Activated CD8-positive, alpha-beta T cell treated with anti-CD3 and anti-CD28 coated beads for 36 hours (primary cell): ENCODE measurements around the gene LMF2. TPM values are rescaled to one million over a fixed set of nuclear protein-coding genes. Genes with fewer than 3 reads are reported as not detected.

ENCODE experiments used
- ATAC-seq: fragments of 200-7000 bp; cut with Tn5 transposase; one replicate; pipeline ENCODE4 v1.10.0; 2021; ENCODE audit warnings: mild to moderate bottlenecking, moderate library complexity
- CTCF ChIA-PET: fragments of 350-600 bp; sonication (Branson Sonifier 250); formaldehyde crosslinking; loops from one replicate; lab custom pipeline; 2021; ENCODE audit warnings: antibody characterized with exemption; lab: Charles Lee
- POLR2A ChIA-PET: fragments of 350-600 bp; sonication (Branson Sonifier 250); formaldehyde crosslinking; loops from one replicate; lab custom pipeline; 2021; ENCODE audit warnings: antibody characterized with exemption; lab: Charles Lee
- DNase-seq: peaks from one replicate; pipeline ENCODE4 v3.0.0-alpha.2; 2020
- H3K27ac Mint-ChIP-seq: one replicate; pipeline ENCODE4 v1.8.0; 2021; ENCODE audit warnings: mild to moderate bottlenecking, mixed read lengths
- H3K27me3 Mint-ChIP-seq: one replicate; pipeline ENCODE4 v1.8.0; 2021; ENCODE audit warnings: mixed read lengths
- H3K36me3 Mint-ChIP-seq: one replicate; pipeline ENCODE4 v1.8.0; 2021; ENCODE audit warnings: low read depth, mixed read lengths
- H3K4me1 Mint-ChIP-seq: one replicate; pipeline ENCODE4 v1.8.0; 2021; ENCODE audit warnings: low read depth, mixed read lengths
- H3K4me3 Mint-ChIP-seq: one replicate; pipeline ENCODE4 v1.8.0; 2021; ENCODE audit warnings: mild to moderate bottlenecking, moderate library complexity, mixed read lengths
- H3K9me3 Mint-ChIP-seq: one replicate; pipeline ENCODE4 v1.8.0; 2021; ENCODE audit warnings: mixed read lengths
- intact Hi-C: fragments of 100-400 bp; cut with micrococcal nuclease; formaldehyde crosslinking; loops from one replicate; pipeline ENCODE4 v1.10.0; 2022
- total RNA-seq, 2 experiments: library from RNA; stranded (reverse); gene quantifications; one replicate each; pipeline ENCODE4 v1.2.3, GENCODE V29; 2021
- TF ChIP-seq, protein P1 (sequence below): fragments of 200-600 bp; IDR thresholded peaks from one replicate; pipeline ENCODE4 v1.8.0; 2022; ENCODE audit warnings: antibody characterized with exemption, mild to moderate bottlenecking

LMF2 gene
- total RNA-seq, 2 experiments from 2014 or later, result 48.0 to 48.8 TPM

DNA sequence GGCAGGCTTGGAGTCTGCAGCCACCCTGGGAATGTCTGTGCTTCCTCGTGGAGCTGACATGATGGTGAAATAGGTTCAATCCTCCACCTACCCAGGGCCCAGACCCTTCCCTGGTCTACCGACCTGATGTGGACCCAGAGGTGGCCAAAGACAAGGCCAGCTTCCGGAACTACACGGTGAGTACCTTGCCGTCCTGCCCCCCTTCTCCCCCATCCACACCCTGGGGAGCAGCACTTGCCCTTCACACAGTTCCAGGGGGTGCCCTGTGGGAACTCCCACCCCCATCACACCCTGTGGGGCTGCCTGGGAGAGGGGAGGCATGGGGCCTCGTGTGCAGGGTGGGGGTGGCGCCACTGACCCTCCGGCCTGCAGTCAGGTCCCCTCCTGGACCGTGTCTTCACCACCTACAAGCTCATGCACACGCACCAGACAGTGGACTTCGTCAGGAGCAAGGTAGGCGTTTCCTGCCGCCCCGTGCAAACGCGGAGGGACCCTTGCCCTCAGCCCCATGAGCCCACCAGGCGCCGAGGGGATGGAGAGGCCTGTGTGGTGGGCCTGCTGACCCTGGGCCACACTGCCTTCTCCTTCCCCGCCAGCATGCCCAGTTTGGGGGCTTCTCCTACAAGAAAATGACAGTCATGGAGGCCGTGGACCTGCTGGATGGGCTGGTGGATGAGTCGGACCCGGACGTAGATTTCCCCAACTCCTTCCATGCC lies 20.1 kb downstream of the LMF2 start:
- peaks cover 7% of the 10 kb centered on the region for H3K4me1 Mint-ChIP-seq
- H3K27me3 Mint-ChIP-seq, result no peaks in the 10 kb centered on the region
- ATAC-seq (no peak), DNase-seq (no peak)
- H3K27ac Mint-ChIP-seq, result no peak overlapping the region
- ChIA-PET CTCF (interaction anchor here (0.7 to 1.2 kb wide), 3 partner anchors 10 to 39 kb away, joined by 3 read pairs; no protein-coding TSS in a partner anchor), POLR2A (interaction anchor here (1.5 kb wide), 1 partner anchor 13 kb away, joined by 5 read pairs; no protein-coding TSS in a partner anchor)
- H3K9me3 Mint-ChIP-seq, result no peaks in the 10 kb centered on the region
- intact Hi-C loops, result no loop called here
- no peaks in the 10 kb centered on the region for H3K36me3 Mint-ChIP-seq
- TF ChIP-seq, protein P1, sequence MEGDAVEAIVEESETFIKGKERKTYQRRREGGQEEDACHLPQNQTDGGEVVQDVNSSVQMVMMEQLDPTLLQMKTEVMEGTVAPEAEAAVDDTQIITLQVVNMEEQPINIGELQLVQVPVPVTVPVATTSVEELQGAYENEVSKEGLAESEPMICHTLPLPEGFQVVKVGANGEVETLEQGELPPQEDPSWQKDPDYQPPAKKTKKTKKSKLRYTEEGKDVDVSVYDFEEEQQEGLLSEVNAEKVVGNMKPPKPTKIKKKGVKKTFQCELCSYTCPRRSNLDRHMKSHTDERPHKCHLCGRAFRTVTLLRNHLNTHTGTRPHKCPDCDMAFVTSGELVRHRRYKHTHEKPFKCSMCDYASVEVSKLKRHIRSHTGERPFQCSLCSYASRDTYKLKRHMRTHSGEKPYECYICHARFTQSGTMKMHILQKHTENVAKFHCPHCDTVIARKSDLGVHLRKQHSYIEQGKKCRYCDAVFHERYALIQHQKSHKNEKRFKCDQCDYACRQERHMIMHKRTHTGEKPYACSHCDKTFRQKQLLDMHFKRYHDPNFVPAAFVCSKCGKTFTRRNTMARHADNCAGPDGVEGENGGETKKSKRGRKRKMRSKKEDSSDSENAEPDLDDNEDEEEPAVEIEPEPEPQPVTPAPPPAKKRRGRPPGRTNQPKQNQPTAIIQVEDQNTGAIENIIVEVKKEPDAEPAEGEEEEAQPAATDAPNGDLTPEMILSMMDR, result no peak
- H3K4me3 Mint-ChIP-seq, result no peak overlapping the region

DNA sequence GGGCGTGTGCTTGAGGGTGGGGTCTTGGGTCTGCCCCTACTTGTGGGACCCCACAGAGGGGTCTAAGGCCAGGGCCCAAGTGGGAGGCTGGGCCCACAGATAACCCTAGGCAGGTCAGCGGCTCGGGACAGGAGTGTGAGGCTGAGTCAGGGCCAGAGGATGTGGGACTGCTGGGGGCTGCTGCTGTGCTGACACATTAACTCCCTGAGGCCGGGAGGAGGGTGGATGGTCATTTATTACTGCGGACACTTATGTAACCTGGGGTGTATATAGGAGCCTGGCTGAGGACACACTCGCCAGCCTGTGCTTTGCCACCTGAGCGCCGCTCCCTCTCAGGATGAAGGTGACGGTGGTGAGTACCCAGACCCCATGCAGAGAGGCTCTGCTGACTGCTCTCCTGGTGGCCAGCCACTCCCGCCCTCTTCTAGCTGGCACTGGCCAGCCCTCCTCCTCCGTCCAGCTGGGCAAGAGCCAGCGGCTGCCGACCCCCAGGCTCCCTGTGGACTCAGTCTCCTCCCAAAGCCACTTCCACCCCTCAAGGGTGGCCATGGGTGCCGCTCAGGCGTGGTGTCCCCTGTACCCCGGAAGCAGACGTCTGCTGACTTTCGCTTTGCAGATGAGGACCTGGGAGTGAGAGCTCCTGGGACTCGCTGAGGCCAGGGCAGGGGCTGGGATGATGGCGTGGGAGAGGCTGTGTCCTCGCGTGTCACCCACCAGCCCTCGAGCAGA lies 20.8 kb downstream of the LMF2 start, which contains the start of gene MIOX:
Gene MIOX, plus strand, starts transcription at position 299 of the 729 bp plus-strand sequence. Its CDS starts 39 bp downstream, at position 338.
- DNase-seq, result no peak
- no peaks in the 10 kb centered on the region for H3K27me3 Mint-ChIP-seq
- no peak within 1 kb of the TSS for H3K4me3 Mint-ChIP-seq
- intact Hi-C loops, result no loop called here
- TF ChIP-seq, protein P1, result no peak
- no peaks in the 10 kb centered on the region for H3K9me3 Mint-ChIP-seq
- POLR2A ChIA-PET, result interaction anchor here (0.6 to 1.5 kb wide), 2 partner anchors 9 to 14 kb away, joined by 3 to 5 read pairs; no protein-coding TSS in a partner anchor
- peaks cover 7% of the 10 kb centered on the region for H3K4me1 Mint-ChIP-seq
- no peak for ATAC-seq
- H3K27ac Mint-ChIP-seq, result no peak within 1 kb of the TSS
- CTCF ChIA-PET, result interaction anchor here (0.7 to 1.2 kb wide), 4 partner anchors 10 to 39 kb away, joined by 3 read pairs; no protein-coding TSS in a partner anchor
- no peaks in the 10 kb centered on the region for H3K36me3 Mint-ChIP-seq

DNA sequence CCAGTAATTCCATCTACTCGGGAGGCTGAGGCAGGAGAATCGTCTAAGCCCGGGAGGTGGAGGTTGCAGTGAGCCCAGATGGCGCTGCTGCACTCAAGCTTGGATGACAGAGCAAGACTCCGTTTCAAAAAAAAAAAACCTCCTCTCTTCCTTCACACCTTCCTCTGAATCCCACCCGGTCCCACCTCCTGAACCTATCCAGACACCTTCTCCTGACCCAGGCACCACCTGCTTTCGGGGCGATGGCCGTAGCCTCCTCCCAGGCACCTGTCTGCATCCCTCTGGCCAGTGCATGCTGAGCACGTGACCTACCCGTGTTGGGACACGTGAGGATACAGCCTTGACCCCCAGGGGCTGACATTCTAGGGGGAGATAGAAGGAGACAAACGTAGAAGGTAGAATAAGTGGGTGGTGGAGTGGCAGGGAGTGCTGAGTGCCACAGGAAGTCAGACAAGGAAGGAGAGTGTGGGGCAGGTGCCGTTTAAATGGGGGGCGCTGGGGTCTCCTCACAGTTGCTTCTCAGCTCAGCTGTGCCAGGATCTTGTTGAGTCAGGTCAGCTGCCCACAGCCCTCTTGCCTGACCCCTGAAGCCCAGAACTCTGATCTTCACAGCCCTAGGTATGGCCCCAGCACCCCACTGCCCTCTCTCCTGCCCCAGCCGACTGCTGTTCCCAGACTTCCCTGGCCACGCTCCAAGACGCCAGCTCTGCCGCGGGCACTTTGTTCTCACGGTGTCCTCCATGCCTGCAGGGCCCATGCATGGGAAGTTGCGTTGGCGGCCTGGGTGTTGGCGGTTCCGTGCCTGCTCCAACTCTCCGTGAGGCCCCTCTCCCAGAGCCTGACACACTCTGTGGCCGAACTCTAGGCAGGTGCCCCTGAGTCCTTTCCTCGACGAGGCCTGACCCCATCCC lies 22.0 kb downstream of the LMF2 start:
- CTCF ChIA-PET, result interaction anchor here (0.6 kb wide), 1 partner anchor 12 kb away, joined by 4 read pairs; no protein-coding TSS in a partner anchor
- TF ChIP-seq, protein P1, result no peak
- no peak overlapping the region for H3K4me3 Mint-ChIP-seq
- no peak overlapping the region for H3K27ac Mint-ChIP-seq
- POLR2A ChIA-PET, result interaction anchor here (1.1 to 3.3 kb wide), 3 partner anchors 12 to 59 kb away, joined by 3 to 11 read pairs (median 4); no protein-coding TSS in a partner anchor
- intact Hi-C loops, result no loop called here
- no peaks in the 10 kb centered on the region for H3K9me3 Mint-ChIP-seq
- no peaks in the 10 kb centered on the region for H3K36me3 Mint-ChIP-seq
- no peaks in the 10 kb centered on the region for H3K27me3 Mint-ChIP-seq
- ATAC-seq (no peak), DNase-seq (no peak)
- H3K4me1 Mint-ChIP-seq, result no peaks in the 10 kb centered on the region

DNA sequence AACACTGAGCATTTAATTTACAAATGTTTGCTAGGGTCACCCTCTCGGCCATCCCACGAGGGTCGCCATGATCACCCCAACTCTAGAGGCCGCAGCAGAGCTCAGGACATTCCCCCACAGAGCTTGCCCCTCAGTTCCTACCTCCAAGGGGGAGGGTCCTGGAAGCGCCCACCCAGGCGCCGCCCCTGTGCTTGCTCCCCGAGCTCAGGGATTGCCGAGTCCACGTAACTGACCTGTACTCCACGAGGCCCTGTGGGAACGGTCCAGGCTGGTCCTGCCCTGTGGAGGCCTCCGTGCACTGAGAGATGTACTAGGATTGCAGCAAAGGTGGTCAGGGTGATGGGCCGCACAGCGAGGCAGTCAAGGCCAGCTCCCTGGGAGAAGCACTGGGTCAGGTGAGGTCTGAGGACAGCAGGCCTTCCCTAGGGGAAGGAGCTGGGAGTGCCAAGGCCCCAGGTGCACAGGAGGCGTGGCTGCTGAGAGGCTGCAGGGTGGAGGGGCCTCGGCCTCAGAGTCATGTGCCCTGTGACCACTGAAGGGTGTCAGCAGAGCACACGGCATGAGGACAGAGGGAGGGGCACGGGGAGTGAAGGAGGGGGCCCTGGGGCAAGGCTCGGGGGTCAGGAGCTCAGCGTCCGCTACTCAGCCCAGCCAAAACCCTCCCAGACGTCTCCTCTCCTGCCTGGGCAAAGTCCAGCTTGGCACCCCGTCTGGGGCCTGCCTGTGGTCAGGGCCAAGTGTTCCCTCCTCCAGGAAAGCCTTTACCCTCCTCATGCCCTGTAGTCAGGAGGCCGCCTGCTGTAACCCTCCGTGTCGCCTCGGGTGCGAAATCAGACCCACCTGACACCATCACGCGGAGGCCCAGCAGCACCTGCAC lies 23.3 kb downstream of the LMF2 start:
- DNase-seq (no peak), ATAC-seq (no peak)
- Mint-ChIP-seq H3K9me3 (no peaks in the 10 kb centered on the region), H3K27me3 (peaks cover 6% of the 10 kb centered on the region), H3K4me1 (peaks cover 3% of the 10 kb centered on the region), H3K36me3 (no peaks in the 10 kb centered on the region), H3K27ac (no peak overlapping the region), H3K4me3 (no peak overlapping the region)
- intact Hi-C loops, result no loop called here
- TF ChIP-seq, protein P1, result no peak
- POLR2A ChIA-PET, result interaction anchor here (1.1 to 3.3 kb wide), 4 partner anchors 11 to 58 kb away, joined by 3 to 11 read pairs (median 4); no protein-coding TSS in a partner anchor
- CTCF ChIA-PET, result interaction anchor here (0.7 kb wide), 1 partner anchor 143 kb away, joined by 3 read pairs; no protein-coding TSS in a partner anchor
